GM23338 (cell line): ENCODE results near the gene WRAP53. TPM values are rescaled to one million over a fixed set of nuclear protein-coding genes. Genes with fewer than 3 reads are reported as not detected.

Source experiments
- ATAC-seq: fragments of 200-7000 bp; cut with Tn5 transposase; 3 replicates; pipeline ENCODE4 v1.9.1; 2020
- DNase-seq: peaks from one replicate; pipeline ENCODE4 v3.0.0-alpha.2; 2015; ENCODE audit warnings: low spot score
- H2AFZ ChIP-seq: fragments of 200-600 bp; sonication (generic); 2 replicates; pipeline ENCODE4 v1.8.0; 2016; ENCODE audit warnings: antibody characterized with exemption, mild to moderate bottlenecking, moderate library complexity
- H3F3A ChIP-seq: fragments of 200-600 bp; sonication (generic); replicated peaks from 2 replicates; pipeline ENCODE4 v1.8.0; 2017; ENCODE audit warnings: antibody characterized with exemption, mixed run types, low read depth
- H3K27ac ChIP-seq: fragments of 200-600 bp; sonication (generic); 2 replicates; pipeline ENCODE4 v1.6.1; 2016; ENCODE audit warnings: low read depth
- H3K27me3 ChIP-seq: fragments of 200-600 bp; sonication (generic); 2 replicates; pipeline ENCODE4 v1.8.0; 2016; ENCODE audit warnings: mild to moderate bottlenecking, mixed run types, moderate library complexity; ENCODE audit not compliant: insufficient read depth
- H3K36me3 ChIP-seq: fragments of 200-600 bp; sonication (generic); 2 replicates; pipeline ENCODE4 v1.8.0; 2016; ENCODE audit warnings: mild to moderate bottlenecking; ENCODE audit not compliant: insufficient read depth
- H3K4me1 ChIP-seq: fragments of 200-600 bp; sonication (generic); 2 replicates; pipeline ENCODE4 v1.8.0; 2016; ENCODE audit warnings: mild to moderate bottlenecking, moderate library complexity; ENCODE audit not compliant: insufficient read depth
- H3K4me2 ChIP-seq: fragments of 200-600 bp; sonication (generic); 2 replicates; pipeline ENCODE4 v1.7.1; 2017; ENCODE audit warnings: mixed run types
- H3K4me3 ChIP-seq: fragments of 200-600 bp; sonication (generic); 2 replicates; pipeline ENCODE4 v1.6.1; 2016; ENCODE audit warnings: mixed run types
- H3K79me2 ChIP-seq: fragments of 200-600 bp; sonication (generic); replicated peaks from 2 replicates; pipeline ENCODE4 v1.8.0; 2017; ENCODE audit warnings: mild to moderate bottlenecking; ENCODE audit not compliant: insufficient read depth
- H3K9me2 ChIP-seq: fragments of 200-600 bp; sonication (generic); 2 replicates; pipeline ENCODE4 v1.8.0; 2017; ENCODE audit not compliant: insufficient read depth
- H4K20me1 ChIP-seq: fragments of 200-600 bp; sonication (generic); replicated peaks from 2 replicates; pipeline ENCODE4 v1.8.0; 2017; ENCODE audit warnings: mild to moderate bottlenecking; ENCODE audit not compliant: insufficient read depth
- H3K27ac Mint-ChIP-seq: 2 replicates; pipeline ENCODE4 v1.8.0; 2020; ENCODE audit warnings: inconsistent platforms, mild to moderate bottlenecking, moderate library complexity, mixed read lengths
- H3K27me3 Mint-ChIP-seq: 3 replicates; pipeline ENCODE4 v1.8.0; 2022; ENCODE audit warnings: low read depth, mild to moderate bottlenecking, moderate library complexity, mixed read lengths, inconsistent platforms; ENCODE audit not compliant: insufficient read depth, poor library complexity
- H3K36me3 Mint-ChIP-seq: 3 replicates; pipeline ENCODE4 v1.8.0; 2021; ENCODE audit warnings: low read depth, mild to moderate bottlenecking, inconsistent platforms, moderate library complexity, mixed read lengths
- H3K4me1 Mint-ChIP-seq: 3 replicates; pipeline ENCODE4 v1.8.0; 2020; ENCODE audit warnings: mild to moderate bottlenecking, inconsistent platforms, mixed read lengths
- H3K4me3 Mint-ChIP-seq: 3 replicates; pipeline ENCODE4 v1.8.0; 2021; ENCODE audit warnings: moderate library complexity, mild to moderate bottlenecking, inconsistent platforms, mixed read lengths
- H3K9me3 Mint-ChIP-seq: 3 replicates; pipeline ENCODE4 v1.8.0; 2020; ENCODE audit warnings: moderate library complexity, mild to moderate bottlenecking, inconsistent platforms, mixed read lengths
- CREB1 ChIP-seq: fragments of 250-450 bp; sonication (Bioruptor Pico); IDR thresholded peaks from 2 replicates; pipeline ENCODE4 v1.5.0; 2020; ENCODE audit warnings: low read depth, mild to moderate bottlenecking, moderate library complexity
- ETS1 ChIP-seq: IDR thresholded peaks from 2 replicates; pipeline ENCODE4 v1.6.1; 2016; ENCODE audit warnings: antibody characterized with exemption
- EZH2 ChIP-seq: fragments of 200-600 bp; sonication (generic); IDR thresholded peaks from one replicate; pipeline ENCODE4 v1.8.0; 2017; ENCODE audit warnings: antibody characterized with exemption, mild to moderate bottlenecking, low read depth; ENCODE audit not compliant: unreplicated experiment
- EZH2phosphoT487 ChIP-seq: fragments of 200-600 bp; sonication (generic); IDR thresholded peaks from one replicate; pipeline ENCODE4 v1.8.1; 2018; ENCODE audit warnings: antibody characterized with exemption; ENCODE audit not compliant: unreplicated experiment
- POLR2AphosphoS5 ChIP-seq: IDR thresholded peaks from 2 replicates; pipeline ENCODE4 v1.6.1; 2016; ENCODE audit warnings: antibody characterized with exemption, low read depth
- REST ChIP-seq: IDR thresholded peaks from one replicate; pipeline ENCODE4 v1.6.1; 2018; ENCODE audit warnings: antibody characterized with exemption; ENCODE audit not compliant: unreplicated experiment
- STAT1 ChIP-seq: IDR thresholded peaks from one replicate; pipeline ENCODE4 v1.6.1; 2016; ENCODE audit warnings: antibody characterized with exemption; ENCODE audit not compliant: unreplicated experiment
- ZNF331 ChIP-seq: fragments of 250-450 bp; sonication (Bioruptor Pico); IDR thresholded peaks from 2 replicates; pipeline ENCODE4 v1.5.0; 2020; ENCODE audit warnings: low read depth, mild to moderate bottlenecking, moderate library complexity
- ZNF462 ChIP-seq: fragments of 250-450 bp; sonication (Bioruptor Pico); IDR thresholded peaks from 2 replicates; pipeline ENCODE4 v1.5.0; 2020; ENCODE audit warnings: mild to moderate bottlenecking, moderate library complexity
- polyA plus RNA-seq: library from polyadenylated mRNA; unstranded; fragments of >200 nt; fragmentation: Nextera tagmentation; extraction: Ambion mirVana; gene quantifications from 2 replicates; pipeline ENCODE4 v1.2.1, GENCODE V29; 2016
- total RNA-seq: library from RNA; depleted of rRNA; stranded (reverse); fragments of >200 nt; shearing (Covaris generic); gene quantifications from 2 replicates; pipeline ENCODE4 v1.2.3, GENCODE V29; 2014

Gene WRAP53
- total and polyA plus RNA-seq, 2 experiments from 2014 or later = 28.1 to 33.3 TPM

- no peaks in the 10 kb centered on the region; the same call in 2 of the 3 replicates for H3K9me3 Mint-ChIP-seq
- H3K4me3 Mint-ChIP-seq = no peak overlapping the region; the same call in 2 of the 3 replicates
- H3K36me3 Mint-ChIP-seq = peaks cover 29% of the 10 kb centered on the region
- peak overlapping the region; percentile 52 for H3K27ac Mint-ChIP-seq
- no peak overlapping the region for H3K4me3 ChIP-seq
- no peaks in the 10 kb centered on the region for H3K4me1 Mint-ChIP-seq
- no peaks in the 10 kb centered on the region for H3K79me2 ChIP-seq
- H4K20me1 ChIP-seq = no peaks in the 10 kb centered on the region
- peaks cover 14% of the 10 kb centered on the region for H3K27me3 Mint-ChIP-seq
- ATAC-seq (no peak), DNase-seq (no peak)
- H2AFZ ChIP-seq = no peak overlapping the region
- H3K36me3 ChIP-seq = no peaks in the 10 kb centered on the region
- H3F3A ChIP-seq = no peaks in the 10 kb centered on the region
- H3K9me2 ChIP-seq = no peaks in the 10 kb centered on the region
- H3K27me3 ChIP-seq = no peaks in the 10 kb centered on the region
- H3K27ac ChIP-seq = no peak overlapping the region
- H3K4me2 ChIP-seq = no peak overlapping the region
- TF ChIP-seq ZNF331 = no peak
- no peaks in the 10 kb centered on the region for H3K4me1 ChIP-seq
Measured at GRCh38 chr17:7695586-7695985, 7.3 kb downstream of the WRAP53 start.

DNA sequence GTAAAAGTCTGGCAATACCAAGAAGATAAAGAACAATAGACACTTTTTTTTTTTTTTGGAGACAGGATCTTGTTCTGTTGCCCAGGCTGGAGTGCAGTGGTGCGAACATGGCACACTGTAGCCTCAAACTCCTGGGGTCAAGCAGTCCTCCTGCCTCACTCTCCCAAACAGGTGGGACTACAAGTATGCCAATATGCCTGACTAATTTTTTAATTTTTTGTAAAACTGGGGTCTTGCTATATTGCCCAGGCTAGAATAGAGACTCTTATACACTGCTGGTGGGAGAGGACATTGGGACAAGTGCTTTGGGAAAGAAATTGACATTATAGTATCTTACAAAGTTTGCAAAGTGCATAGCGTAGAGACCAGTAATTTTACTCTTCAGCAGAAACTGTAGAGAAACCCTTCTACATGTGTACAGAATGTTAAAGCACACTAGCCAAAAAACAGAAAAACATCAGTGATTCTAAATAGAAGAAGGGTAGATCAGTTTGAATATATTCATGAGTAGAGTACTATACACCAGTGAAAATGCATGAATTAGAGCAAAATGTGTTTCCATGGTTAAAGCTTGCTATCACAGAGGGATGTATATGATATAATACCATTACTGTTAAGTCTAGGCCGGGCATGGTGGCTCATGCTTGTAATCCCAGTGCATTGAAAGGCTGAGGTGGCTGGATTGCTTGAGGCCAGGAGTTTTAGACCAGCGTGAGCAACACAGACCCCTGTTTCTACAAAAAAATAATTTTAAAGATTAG is 9.7 kb downstream of the WRAP53 start:
- H3K4me3 ChIP-seq = no peak overlapping the region
- H2AFZ ChIP-seq = no peak overlapping the region
- no peaks in the 10 kb centered on the region for H3K79me2 ChIP-seq
- no peaks in the 10 kb centered on the region; the same call in 2 of the 3 replicates for H3K9me3 Mint-ChIP-seq
- H4K20me1 ChIP-seq = no peaks in the 10 kb centered on the region; the same call in 1 of the 2 replicates
- H3K27me3 ChIP-seq = no peaks in the 10 kb centered on the region
- H3K36me3 ChIP-seq = no peaks in the 10 kb centered on the region
- no peaks in the 10 kb centered on the region; the same call in 2 of the 3 replicates for H3K4me1 Mint-ChIP-seq
- no peak overlapping the region for H3K4me3 Mint-ChIP-seq
- H3K4me2 ChIP-seq = no peak overlapping the region
- peaks cover 12% of the 10 kb centered on the region for H3K27me3 Mint-ChIP-seq
- ATAC-seq (no peak), DNase-seq (no peak)
- peaks cover 2% of the 10 kb centered on the region for H3K4me1 ChIP-seq
- no peaks in the 10 kb centered on the region for H3K9me2 ChIP-seq
- peaks cover 28% of the 10 kb centered on the region for H3K36me3 Mint-ChIP-seq
- H3K27ac ChIP-seq = no peak overlapping the region
- H3K27ac Mint-ChIP-seq = no peak overlapping the region
- no peaks in the 10 kb centered on the region for H3F3A ChIP-seq
- TF ChIP-seq EZH2phosphoT487 = no peak
- TF ChIP-seq ZNF331 = no peak
- TF ChIP-seq EZH2 = no peak
- no peak for TF ChIP-seq CREB1 (CRISPR knock-in tag)
- TF ChIP-seq ETS1 = no peak
- no peak for TF ChIP-seq STAT1
- TF ChIP-seq POLR2AphosphoS5 = no peak
- TF ChIP-seq ZNF462 = no peak
- TF ChIP-seq REST = no peak
